Measurements from ENCODE around the gene BRCC3.
"Not testable (repeated sequence)": the region's sequence is repeated elsewhere in the genome, so short reads cannot be mapped to it uniquely, and the experiment has no call there.

Gene BRCC3

DNA sequence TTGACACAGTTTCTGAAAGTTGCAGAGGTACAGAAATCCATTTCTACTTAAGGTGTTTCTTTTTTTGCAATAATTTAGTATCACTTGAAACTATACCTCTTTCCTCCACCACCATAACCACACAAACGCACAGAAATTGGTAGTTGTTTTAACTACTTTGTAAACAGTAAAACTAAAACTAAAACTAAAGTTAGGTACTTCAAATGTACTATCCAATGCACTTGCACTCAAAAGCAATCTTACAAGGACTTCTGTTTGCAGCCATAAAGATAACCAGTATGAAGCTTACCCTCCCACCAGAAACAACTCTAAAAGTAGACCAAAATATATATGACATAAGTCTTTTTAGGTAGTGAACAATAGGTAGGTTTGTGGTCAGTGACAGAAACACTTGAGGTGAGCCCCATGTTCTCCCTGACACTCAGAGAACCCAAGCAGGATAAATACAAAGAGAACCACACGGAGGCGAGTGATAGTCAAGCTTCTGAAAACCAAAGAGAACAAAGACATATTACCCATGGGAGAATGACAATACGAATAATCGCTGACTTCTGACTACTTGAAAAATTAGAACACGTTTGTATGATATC lies 72.7 kb downstream of the BRCC3 start:
- DNase-seq, result no peak

- DNase-seq, result no peak
Observed at GRCh38 chrX:155144926-155145325, 73.6 kb downstream of the BRCC3 start.

- DNase-seq, result not testable (repeated sequence)
Observed at GRCh38 chrX:155147612-155148011, 76.3 kb downstream of the BRCC3 start.

- not testable (repeated sequence) for DNase-seq
Observed at GRCh38 chrX:155148166-155148565, 76.9 kb downstream of the BRCC3 start.

DNA sequence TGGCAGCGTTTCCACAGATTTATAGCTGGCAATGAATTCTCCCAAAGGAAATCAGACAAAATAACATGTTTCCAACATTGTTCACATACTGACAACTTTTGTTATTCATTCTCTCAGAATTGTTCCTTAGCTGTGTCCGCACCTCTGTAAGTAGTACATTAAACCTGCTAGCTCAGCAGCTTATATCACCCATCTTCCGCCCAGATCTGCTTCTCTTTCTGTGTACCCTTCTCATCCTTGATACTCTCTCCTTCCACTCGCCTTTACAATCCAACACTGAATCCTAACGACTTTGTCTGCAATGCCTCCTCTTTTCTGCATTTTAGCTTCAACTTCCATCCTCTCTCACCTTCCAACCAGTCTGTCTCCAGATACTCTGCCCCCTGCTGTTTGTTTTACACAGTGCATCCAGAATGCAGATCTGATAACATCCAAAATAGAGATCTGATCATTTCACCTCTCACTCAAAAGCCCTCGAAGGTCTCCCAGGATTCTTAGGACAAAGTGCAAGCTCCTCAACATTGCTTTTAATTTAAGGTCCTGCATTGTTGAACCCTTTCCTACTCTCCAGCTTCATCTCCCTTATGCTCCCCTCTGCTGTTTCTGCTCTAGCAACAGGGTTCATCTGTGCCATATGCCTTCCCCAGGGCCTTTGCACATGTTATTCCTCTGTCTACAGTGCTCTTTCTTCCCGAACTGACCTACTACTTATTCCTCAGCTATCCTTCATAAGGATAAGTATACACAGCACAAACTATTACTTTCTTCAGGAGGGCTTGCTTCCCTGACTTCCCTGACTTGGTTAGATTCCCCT lies 77.6 kb downstream of the BRCC3 start:
- DNase-seq, result peak; percentile 1

DNA sequence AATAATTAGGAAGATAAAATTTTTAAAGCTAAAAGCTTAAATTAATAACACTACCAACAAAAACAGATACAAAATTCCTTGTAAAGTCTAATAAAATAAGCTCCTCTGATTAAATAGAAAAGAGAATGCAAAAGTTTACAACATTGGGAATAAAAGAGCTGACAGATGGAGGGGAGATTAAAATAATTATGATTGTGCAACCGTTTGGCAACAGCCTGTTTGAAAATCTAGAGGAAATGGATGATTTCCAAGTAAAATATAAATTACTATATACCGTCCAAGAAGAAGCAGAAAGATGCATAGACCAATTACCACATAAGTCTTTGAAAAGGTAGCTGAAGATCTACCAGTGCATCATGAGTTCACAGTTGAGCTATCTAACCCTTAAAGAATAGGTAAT lies 98.6 kb downstream of the BRCC3 start:
- no peak for DNase-seq
